MV-4-11 (cell line): ENCODE results near the gene DHTKD1.

Experiments used
- DNase-seq: peaks from one replicate; lab custom pipeline; 2025; lab: John Stamatoyannopoulos, UW

DHTKD1 gene, protein sequence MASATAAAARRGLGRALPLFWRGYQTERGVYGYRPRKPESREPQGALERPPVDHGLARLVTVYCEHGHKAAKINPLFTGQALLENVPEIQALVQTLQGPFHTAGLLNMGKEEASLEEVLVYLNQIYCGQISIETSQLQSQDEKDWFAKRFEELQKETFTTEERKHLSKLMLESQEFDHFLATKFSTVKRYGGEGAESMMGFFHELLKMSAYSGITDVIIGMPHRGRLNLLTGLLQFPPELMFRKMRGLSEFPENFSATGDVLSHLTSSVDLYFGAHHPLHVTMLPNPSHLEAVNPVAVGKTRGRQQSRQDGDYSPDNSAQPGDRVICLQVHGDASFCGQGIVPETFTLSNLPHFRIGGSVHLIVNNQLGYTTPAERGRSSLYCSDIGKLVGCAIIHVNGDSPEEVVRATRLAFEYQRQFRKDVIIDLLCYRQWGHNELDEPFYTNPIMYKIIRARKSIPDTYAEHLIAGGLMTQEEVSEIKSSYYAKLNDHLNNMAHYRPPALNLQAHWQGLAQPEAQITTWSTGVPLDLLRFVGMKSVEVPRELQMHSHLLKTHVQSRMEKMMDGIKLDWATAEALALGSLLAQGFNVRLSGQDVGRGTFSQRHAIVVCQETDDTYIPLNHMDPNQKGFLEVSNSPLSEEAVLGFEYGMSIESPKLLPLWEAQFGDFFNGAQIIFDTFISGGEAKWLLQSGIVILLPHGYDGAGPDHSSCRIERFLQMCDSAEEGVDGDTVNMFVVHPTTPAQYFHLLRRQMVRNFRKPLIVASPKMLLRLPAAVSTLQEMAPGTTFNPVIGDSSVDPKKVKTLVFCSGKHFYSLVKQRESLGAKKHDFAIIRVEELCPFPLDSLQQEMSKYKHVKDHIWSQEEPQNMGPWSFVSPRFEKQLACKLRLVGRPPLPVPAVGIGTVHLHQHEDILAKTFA

DNA sequence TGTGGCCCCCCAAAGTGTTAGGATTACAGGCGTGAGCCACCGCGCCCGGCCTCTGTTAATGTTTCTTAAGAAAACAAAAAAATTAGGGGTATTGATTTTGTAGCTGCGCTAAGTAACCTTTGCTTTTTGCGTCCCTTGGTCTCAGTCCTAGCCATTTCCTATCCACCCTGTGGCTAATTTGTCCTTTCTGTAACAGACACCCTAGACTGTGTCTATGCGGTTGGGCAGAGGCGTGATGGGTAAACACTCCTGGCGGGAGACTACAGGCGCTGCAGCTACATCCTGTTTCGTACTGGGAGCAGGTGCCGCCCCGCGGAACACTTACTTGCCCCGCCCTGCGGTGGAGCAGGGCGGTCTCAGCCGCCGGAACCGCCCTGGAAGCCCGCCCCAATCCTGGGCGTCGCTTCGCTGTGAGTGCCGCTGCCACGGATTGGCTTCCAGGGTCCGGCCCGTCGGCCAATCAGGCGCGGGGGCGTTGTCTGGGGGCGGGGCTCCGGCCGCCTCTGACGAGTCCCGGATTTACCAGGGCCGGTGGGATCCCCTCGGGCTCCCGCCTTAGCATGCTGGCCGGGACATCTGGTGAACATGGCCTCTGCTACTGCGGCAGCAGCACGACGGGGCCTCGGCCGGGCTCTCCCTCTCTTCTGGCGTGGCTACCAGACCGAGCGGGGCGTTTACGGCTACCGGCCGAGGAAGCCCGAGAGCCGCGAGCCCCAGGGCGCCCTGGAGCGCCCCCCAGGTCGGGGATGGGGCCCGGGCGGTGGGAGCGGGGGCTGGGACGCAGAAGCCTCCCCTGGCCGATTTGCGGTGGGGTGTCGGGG is at the start of gene DHTKD1:
Gene DHTKD1, plus strand, starts transcription at position 506 of the 821 bp plus-strand sequence. Its CDS starts 80 bp downstream, at position 586.
- DNase-seq, result peak; percentile 99

DNA sequence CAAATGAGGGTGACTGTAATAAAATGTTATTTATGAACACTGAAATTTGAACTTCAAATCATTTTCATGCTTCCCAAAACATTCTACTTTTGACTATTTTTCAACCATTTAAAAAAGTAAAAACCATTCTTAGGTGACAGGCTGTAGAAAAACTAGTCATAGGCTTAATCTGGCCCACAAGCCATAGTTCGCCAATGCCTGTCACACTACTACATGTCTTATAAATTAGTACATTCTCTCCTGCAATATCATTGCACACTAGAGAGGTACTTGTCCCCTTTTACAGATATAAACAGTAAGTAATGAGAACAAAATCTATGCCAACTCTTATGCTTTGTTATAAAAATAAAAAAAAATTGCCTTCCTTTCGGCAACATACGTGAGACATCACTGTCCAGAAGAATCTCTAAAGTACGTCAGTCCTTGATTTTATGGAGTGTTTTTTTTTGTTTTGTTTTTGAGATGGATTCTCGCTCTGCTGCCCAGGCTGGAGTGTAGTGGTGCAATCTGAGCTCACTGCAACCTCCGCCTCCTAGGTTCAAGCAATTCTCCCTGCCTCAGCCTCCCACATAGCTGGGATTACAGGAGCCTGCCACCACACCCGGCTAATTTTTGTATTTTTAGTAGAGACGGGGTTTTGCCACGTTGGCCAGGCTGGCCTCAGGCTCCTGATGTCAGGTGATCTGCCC is 49.3 kb upstream of the DHTKD1 start:
- no peak for DNase-seq

DNA sequence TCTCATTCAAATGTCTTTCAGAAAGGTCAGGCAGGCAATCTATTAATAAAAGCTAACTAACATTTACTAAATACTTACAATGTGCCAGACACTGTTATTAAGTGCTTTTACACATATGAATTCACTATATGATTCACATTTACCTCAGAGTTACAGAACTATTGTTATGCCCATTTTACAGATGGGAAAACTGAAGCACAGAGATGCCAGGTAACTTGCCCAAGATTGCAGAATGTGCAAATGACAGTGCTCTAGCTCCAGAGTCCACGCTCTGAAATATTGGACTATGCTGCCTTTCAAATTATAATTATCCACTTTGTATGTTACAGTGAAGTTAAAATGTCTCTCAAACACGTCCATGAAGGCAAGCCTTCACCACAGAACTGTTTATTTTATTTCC is 48.2 kb upstream of the DHTKD1 start:
- DNase-seq, result peak; percentile 20

DNA sequence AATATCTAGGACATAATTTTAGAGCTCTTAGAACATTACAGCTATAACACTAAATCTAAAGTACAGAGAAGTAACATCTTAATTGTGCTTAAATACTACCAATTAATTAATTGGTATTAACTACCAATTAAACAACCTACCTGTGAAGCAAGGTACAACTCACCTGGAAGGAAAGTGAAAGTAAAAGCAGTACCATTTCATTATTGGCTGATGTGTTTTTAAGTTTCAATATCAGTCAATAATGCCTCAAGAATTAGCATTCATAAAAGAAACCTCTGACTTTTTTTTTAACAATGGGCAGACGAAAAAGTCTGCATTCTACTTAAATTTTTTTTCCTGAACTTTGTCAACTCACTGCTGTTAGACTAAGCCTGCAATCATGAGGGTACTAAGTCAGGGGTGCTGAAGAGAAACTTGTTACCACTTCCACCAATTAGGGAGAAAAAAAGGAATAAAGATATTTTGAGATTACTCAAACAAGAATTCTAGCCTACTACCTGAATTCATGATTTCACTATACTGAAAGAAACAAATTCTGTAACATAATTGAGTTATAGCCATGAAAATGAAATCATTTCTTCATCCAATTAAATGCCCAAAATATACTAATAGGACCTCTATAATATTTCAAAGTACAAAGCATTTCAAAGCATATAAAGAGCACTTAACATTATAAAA is 46.0 kb upstream of the DHTKD1 start:
- DNase-seq, result no peak

DNA sequence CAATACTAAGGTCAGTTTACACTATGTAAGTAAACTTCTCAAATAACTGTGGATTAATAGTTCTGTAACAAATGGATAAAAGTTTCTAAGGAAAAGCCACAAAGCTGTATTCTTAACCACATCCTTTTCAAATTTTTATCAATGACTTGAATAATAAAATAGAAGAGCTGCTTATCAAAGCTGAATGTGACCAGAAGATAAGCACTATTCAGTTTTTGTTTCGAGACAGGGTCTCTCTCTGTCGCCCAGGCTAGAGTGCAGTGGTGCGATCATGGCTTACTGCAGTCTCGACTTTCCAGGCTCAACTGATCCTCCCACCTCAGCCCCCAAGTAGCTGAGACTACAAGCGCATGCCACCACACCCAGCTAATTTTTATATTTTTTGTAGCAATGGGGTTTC is 43.2 kb upstream of the DHTKD1 start:
- no peak for DNase-seq

DNA sequence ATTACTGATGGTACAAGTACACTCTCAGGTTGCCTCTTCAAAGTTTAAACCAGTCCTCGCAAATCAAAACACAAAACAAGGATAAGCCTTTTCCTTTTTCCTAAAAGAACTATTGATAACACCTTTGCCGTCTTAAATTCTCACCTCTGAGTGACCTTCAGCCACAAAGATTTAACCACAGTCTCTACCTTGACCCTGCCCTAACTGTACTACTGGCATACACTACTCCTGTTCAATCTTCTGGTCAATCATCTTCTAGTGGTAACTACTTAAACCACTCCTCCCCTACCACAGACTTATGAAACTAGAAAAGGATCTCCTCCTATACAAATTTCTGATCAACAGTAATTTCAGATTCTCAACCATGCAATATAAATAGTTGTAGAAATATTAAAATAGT is 41.2 kb upstream of the DHTKD1 start:
- no peak for DNase-seq

DNA sequence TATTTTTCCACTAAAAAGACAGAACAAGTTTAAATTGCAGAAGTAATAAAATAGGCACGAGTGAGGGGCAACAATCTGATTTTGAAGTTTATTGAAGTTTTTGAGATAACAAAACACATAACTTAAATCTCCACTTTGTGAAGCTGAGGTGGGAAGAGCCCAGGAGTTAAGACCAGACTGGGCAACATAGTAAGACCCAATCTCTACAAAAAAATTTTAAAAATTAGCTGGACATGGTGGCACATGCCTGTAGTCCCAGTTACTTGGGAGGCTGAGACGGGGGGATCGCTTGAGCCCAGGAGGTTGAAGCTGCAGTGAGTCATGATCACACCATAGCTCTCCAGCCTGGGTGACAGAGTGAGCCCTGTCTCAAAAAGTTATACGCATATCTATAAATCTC is 37.4 kb upstream of the DHTKD1 start:
- DNase-seq, result no peak

DNA sequence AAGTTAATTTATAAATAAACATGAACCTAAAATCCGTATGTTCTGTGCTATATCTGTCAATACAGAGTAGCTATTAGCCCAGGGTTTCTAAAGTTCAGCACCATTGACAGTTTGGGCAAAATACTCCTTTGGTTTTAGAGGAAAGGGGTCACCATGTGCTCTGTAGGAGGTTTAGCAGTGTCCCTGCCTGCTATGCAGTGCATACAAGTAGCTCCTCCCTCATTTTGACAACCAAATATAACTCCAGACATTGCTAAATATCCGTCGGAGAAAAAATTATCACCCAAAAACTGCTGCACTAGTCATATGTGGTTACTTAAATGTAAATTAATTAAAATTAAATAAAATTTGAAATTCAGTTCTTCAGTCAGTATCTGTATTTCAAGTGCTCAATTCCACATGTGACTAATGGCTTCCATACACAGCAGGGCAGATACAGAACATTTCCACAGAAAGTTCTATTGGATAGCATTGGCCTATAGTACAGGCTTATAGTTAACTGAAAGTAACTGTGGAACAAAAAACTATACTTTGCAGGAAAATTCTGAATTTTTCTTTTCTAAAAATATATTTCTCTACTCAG is 32.6 kb upstream of the DHTKD1 start:
- peak; percentile 51 for DNase-seq

DNA sequence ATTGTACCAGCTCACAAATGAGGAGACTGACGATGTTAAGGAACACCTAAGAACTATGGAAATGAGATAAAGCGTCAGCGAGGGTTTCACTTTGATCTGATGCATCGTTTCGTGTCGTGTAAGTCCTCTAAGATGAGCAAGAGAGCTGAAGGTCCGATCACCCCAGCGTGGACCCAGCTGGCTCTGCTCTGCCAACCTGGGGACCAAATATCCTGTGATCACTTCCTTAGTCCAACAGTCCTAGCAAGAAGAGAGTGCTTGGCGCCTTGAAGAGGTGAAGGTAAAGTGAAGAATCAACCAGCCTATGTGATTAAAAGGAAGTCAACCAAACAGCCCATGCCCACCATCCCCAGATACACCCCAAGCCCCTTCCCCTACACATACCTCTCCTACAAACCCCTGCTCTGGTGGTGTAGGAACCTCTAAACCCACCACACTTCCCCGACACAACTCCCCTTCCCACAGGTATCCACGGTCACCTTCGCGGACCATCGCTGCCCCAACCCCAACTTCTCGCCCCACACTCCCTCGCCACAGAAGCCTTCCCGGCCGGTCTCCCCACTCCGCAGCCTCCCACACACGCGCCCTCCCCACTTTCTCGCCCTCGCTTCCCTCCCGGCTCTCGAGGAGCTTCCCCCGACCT is 26.9 kb upstream of the DHTKD1 start:
- DNase-seq, result peak; percentile 29

DNA sequence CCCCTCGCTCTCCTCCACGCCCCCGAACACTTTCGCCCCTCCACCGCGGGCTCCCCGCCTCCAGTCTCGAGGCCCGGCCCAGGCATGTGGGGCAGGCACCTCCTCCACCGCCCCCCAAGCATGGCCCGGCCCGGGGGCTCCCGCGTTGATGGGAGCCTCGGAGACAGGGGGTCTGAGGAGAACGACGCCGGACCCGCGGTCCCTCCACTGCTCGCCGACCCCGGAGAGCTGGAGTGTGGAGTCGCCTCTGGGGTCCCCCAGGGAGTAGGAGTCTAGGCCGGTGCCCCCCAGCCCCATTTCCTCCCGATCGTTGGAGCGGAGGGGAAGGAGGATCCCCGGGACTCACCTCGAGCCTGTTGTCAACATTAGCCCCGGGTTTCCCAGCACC is 26.4 kb upstream of the DHTKD1 start:
- DNase-seq, result no peak

DNA sequence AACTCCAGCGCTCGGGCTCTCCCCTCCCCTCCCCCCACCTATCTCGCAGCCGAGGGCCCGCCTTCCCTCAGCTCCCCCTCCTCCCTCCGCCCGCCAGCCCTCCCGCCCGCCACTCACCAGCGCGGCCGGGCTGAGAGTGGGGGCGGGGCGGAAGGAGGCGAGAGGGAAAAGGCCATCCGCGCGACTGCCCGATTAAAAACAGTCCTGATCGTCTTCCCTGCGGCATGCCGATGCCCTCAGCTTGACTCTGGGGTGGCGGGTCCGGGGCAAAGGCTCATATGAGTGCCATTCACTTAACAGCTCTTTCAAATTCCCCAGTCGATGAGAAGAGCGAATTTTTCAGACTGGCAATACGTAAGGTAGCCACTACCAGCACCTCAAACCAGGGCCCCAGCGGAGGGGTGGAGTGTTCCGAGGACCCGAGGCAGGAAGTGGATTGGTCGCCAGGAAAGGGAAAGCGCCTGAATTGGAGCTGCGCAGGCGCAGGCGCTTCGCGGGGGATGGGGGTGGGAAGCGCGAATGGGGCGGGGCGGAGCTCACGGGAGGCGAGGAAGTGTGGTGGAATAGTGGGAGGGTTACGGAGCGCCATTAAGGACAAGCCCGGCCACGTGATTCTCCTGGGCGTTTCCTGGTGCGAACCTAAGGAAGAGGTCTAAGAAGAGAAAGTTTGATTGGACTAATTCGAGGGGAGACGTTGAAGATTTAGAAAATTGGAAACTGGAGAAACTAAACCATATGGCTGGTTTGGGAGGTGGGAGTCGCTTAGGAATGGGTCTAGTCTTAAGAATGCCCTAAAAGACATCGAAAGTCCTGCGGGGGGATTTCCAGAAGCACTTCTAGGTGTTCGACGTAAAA is 25.7 kb upstream of the DHTKD1 start, which contains the start of gene UPF2:
Gene UPF2, minus strand, starts transcription at position 13 of the 855 bp plus-strand sequence. CDS start 7,386 bp downstream, outside the sequence.
- peak; percentile 98 for DNase-seq

DNA sequence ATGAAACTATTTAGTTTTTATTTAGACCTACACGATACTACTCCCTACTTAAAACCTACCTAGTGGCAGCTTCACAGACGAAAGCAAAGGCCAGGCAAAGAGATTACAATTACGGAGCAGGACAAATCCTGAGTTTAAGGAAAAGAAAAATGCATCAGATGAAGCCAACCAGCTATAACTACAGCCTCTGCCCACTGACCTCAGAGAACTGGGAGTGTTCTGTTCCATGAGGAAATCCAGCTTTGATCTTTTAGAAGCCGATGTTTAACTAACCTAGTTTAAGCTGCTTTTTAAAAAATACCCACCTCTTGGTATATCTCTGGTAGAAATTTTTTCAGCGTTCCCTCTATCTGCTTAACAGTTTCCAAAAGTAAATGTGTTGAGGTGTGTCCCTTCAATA is 23.2 kb upstream of the DHTKD1 start:
- DNase-seq, result no peak

DNA sequence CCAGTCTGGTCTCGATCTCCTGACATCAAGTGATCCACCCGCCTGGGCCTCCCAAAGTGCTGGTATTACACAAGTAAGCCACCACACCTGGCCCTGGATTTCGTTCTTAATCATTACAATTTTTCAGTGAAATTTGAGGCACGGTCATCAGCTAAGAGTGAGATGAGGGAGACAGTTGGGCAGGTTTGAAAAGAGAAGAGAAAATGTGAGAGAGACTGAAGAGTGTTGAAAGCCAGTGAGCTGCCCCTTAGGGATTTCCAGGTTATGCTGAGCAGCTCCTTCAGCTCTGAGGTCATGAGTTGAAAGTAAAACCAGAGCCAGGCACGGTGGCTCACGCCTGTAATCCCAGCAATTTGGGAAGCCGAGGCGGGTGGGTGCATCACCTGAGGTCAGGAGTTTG is 20.2 kb upstream of the DHTKD1 start:
- no peak for DNase-seq

DNA sequence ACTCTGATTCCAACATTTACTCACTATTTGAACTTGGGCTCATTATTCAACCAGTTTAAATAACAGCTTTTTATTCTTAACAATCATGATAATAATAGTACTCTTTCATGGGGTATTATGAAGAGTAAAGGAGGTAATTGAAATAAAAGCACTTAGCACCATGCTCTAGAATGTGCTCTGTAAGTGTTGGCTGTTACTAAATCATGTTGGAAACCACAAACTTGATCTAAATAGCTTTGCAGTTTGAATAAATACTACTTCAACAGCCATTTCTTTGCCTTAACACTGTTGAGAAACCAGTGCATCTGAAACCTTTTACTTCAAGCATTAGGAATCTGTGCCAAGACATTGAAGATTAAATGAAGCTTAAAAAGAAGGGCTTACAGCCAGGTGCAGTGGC is 18.2 kb upstream of the DHTKD1 start:
- peak; percentile 29 for DNase-seq

DNA sequence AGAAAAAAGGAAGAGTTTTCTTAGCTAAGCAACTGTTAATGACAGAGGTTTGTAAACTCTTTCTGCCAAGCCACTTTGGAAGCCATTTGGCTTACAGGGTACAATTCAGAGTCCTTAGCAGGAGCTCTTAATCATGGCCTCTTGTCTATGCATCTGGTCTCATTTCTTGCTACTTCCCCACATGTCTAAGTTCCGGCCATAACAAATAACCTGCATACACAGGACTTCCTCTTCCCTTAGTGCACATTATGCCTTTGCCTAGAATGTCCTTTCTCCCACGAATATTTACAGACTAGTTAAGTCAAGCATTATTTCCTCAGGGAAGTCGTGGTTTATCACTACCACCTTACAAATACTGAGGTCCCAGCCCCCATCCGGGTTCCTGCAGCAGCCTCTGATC is 17.5 kb upstream of the DHTKD1 start:
- DNase-seq, result peak; percentile 72

DNA sequence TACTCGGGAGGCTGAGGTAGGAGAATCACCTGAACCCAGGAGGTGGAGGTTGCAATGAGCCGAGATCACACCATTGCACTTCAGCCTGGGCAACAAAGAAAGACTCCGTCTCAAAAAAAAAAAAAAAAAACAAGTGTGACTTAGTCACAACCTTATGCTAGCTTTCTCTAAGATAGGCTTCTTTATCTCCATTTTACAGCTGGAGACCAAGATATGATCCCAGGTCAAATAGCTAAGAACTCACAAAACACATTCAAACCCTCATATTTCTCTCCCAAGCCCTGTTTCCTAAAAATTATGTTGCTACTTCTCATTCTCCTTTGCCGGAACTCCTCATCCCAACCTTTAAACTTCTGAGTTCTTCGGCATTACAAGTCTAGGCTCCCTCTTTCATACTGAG is 13.0 kb upstream of the DHTKD1 start:
- DNase-seq, result no peak

DNA sequence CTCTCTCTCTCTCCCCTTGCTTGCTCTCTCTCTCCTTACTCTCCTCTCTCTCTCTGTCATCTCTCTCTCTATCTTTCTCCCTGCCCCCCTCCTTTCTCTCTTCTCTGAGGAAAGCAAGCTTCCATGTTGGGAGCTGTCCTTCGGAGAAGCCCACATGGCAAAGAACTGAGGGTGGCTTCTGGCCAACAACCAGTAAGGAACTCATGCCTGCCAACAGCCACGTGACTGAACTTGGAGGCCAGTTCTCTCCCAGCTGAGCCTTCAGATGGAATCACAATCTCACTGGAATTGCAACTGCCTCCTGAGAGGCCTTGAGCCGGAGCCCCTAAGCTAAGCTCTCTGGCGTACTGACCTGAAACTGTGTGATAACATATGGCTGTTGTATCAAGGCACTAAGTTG is 12.0 kb upstream of the DHTKD1 start:
- no peak for DNase-seq

DNA sequence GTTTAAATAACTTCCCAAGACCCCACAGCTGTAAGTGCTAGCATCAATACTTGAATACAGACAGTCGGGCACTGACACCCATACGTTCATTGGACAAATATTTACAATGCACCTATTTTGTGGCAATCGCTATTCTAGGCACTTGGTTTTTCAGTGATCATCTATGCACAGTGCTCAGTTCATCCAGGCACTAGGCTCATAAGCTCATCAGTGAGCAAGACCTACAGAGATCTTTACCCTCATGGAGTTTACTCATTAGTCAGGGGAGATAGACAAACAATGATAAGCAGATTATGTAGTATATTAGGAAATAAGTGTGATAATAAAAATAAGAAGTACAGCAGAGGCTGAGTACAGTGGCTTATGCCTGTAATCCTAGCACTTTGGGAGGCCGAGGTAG is 7.6 kb upstream of the DHTKD1 start:
- DNase-seq, result no peak
